Mesendoderm (in vitro differentiated cells): ENCODE measurements around the gene MMP25.

Experiments
- DNase-seq: peaks from one replicate; pipeline ENCODE4 v3.0.0; 2013
- H2AK5ac ChIP-seq: 2 replicates; pipeline ENCODE4 v1.6.1; 2013; ENCODE audit warnings: low read length, inconsistent platforms
- H2BK120ac ChIP-seq: 2 replicates; pipeline ENCODE4 v1.6.1; 2013; ENCODE audit warnings: low read depth, mild to moderate bottlenecking, low read length, moderate library complexity, mixed read lengths
- H2BK15ac ChIP-seq: replicated peaks from 2 replicates; pipeline ENCODE4 v1.6.1; 2013; ENCODE audit warnings: low read depth, mild to moderate bottlenecking, moderate library complexity
- H2BK5ac ChIP-seq: 2 replicates; pipeline ENCODE4 v1.6.1; 2013; ENCODE audit warnings: low read length, inconsistent platforms
- H3K18ac ChIP-seq: 2 replicates; pipeline ENCODE4 v1.6.1; 2013; ENCODE audit warnings: mild to moderate bottlenecking, low read length, mixed read lengths
- H3K23ac ChIP-seq: one replicate; pipeline ENCODE4 v1.6.1; 2013; ENCODE audit warnings: low read length
- H3K27ac ChIP-seq: 2 replicates; pipeline ENCODE4 v1.5.1; 2013; ENCODE audit warnings: low read depth, mild to moderate bottlenecking, inconsistent platforms, low read length, moderate library complexity
- H3K27me3 ChIP-seq: 2 replicates; pipeline ENCODE4 v1.6.1; 2013; ENCODE audit warnings: low read length, control low read depth, mild to moderate bottlenecking, inconsistent platforms; ENCODE audit not compliant: insufficient read depth, poor library complexity
- H3K36me3 ChIP-seq: 2 replicates; pipeline ENCODE4 v1.6.1; 2013; ENCODE audit warnings: low read length, inconsistent platforms; ENCODE audit not compliant: control insufficient read depth, insufficient read depth
- H3K4ac ChIP-seq: one replicate; pipeline ENCODE4 v1.6.1; 2013; ENCODE audit warnings: low read depth, mild to moderate bottlenecking, low read length, moderate library complexity
- H3K4me1 ChIP-seq: 2 replicates; pipeline ENCODE4 v1.6.1; 2013; ENCODE audit warnings: low read depth, low read length, inconsistent platforms; ENCODE audit not compliant: control insufficient read depth
- H3K4me2 ChIP-seq: 2 replicates; pipeline ENCODE4 v1.6.1; 2013; ENCODE audit warnings: low read length
- H3K4me3 ChIP-seq: 2 replicates; pipeline ENCODE4 v1.5.1; 2013; ENCODE audit warnings: mild to moderate bottlenecking, low read length
- H3K56ac ChIP-seq: one replicate; pipeline ENCODE4 v1.6.1; 2013; ENCODE audit warnings: low read length
- H3K79me1 ChIP-seq: 2 replicates; pipeline ENCODE4 v1.6.1; 2013; ENCODE audit warnings: low read length, inconsistent platforms
- H3K79me2 ChIP-seq: 2 replicates; pipeline ENCODE4 v1.6.1; 2013; ENCODE audit warnings: mild to moderate bottlenecking, low read length; ENCODE audit not compliant: control insufficient read depth, insufficient read depth
- H3K9ac ChIP-seq: 2 replicates; pipeline ENCODE4 v1.6.1; 2013; ENCODE audit warnings: low read length, inconsistent platforms
- H4K5ac ChIP-seq: one replicate; pipeline ENCODE4 v1.6.1; 2013; ENCODE audit warnings: low read length
- H4K8ac ChIP-seq: one replicate; pipeline ENCODE4 v1.6.1; 2013; ENCODE audit warnings: low read depth, mild to moderate bottlenecking, control low read depth, low read length, moderate library complexity
- WGBS: extraction: QIAGEN DNeasy Blood & Tissue Kit; methylation state at CpG from one replicate; pipeline ENCODE4 v1.1.7; 2013; ENCODE audit warnings: low lambda C conversion rate, missing lambda C conversion rate; ENCODE audit not compliant: insufficient coverage; ENCODE audit errors: extremely low coverage; 5-methylcytosine and 5-hydroxymethylcytosine counted together

MMP25 gene

GRCh38 chr16:3092501-3092941, 46.2 kb downstream of the MMP25 start:
- DNase-seq = no peak
- Histone ChIP-seq H3K23ac (no peak overlapping the region), H3K27ac (no peak overlapping the region), H3K56ac (no peak overlapping the region), H3K18ac (no peak overlapping the region), H2BK5ac (no peak overlapping the region), H3K4me1 (peaks cover 4% of the 10 kb centered on the region), H4K8ac (no peak overlapping the region), H3K4me2 (no peak overlapping the region), H3K4me3 (no peak overlapping the region), H3K9ac (no peak overlapping the region), H4K5ac (no peak overlapping the region), H3K36me3 (peaks cover 13% of the 10 kb centered on the region), H2BK15ac (no peak overlapping the region), H2AK5ac (no peak overlapping the region), H3K4ac (no peak overlapping the region), H3K79me2 (peaks cover 21% of the 10 kb centered on the region), H3K79me1 (peaks cover 4% of the 10 kb centered on the region), H2BK120ac (no peak overlapping the region), H3K27me3 (no peaks in the 10 kb centered on the region)
- no CpG with 5 or more reads among the region's 20 CpGs for WGBS

GRCh38 chr16:3094289-3095027, 48.1 kb downstream of the MMP25 start:
- no peak overlapping the region for H3K4ac ChIP-seq
- WGBS = no CpG with 5 or more reads among the region's 22 CpGs
- H2AK5ac ChIP-seq = no peak overlapping the region
- H4K8ac ChIP-seq = no peak overlapping the region
- no peak overlapping the region for H4K5ac ChIP-seq
- no peak overlapping the region for H3K4me2 ChIP-seq
- peak; percentile 79 for DNase-seq
- H3K9ac ChIP-seq = no peak overlapping the region
- no peak overlapping the region for H3K23ac ChIP-seq
- H3K27ac ChIP-seq = no peak overlapping the region
- H3K27me3 ChIP-seq = no peaks in the 10 kb centered on the region
- H3K56ac ChIP-seq = no peak overlapping the region
- H3K4me3 ChIP-seq = no peak overlapping the region
- H3K79me2 ChIP-seq = peaks cover 34% of the 10 kb centered on the region
- no peak overlapping the region for H2BK120ac ChIP-seq
- no peak overlapping the region for H2BK15ac ChIP-seq
- peaks cover 6% of the 10 kb centered on the region for H3K36me3 ChIP-seq
- no peak overlapping the region for H2BK5ac ChIP-seq
- peaks cover 7% of the 10 kb centered on the region for H3K79me1 ChIP-seq
- no peak overlapping the region for H3K18ac ChIP-seq
- peaks cover 8% of the 10 kb centered on the region for H3K4me1 ChIP-seq

GRCh38 chr16:3095869-3096268, 49.5 kb downstream of the MMP25 start:
- Histone ChIP-seq H3K4me2 (no peak overlapping the region), H3K9ac (no peak overlapping the region), H3K23ac (no peak overlapping the region), H2BK5ac (no peak overlapping the region), H3K4me1 (peaks cover 12% of the 10 kb centered on the region), H3K4ac (no peak overlapping the region), H3K4me3 (no peak overlapping the region), H3K56ac (no peak overlapping the region), H3K18ac (no peak overlapping the region), H2BK15ac (no peak overlapping the region), H4K8ac (no peak overlapping the region), H4K5ac (no peak overlapping the region), H3K27ac (no peak overlapping the region), H3K27me3 (no peaks in the 10 kb centered on the region), H2AK5ac (no peak overlapping the region), H3K79me2 (peaks cover 34% of the 10 kb centered on the region), H3K79me1 (peaks cover 7% of the 10 kb centered on the region), H2BK120ac (no peak overlapping the region), H3K36me3 (no peaks in the 10 kb centered on the region)
- WGBS = no CpG with 5 or more reads among the region's 4 CpGs
- peak; percentile 46 for DNase-seq

DNA sequence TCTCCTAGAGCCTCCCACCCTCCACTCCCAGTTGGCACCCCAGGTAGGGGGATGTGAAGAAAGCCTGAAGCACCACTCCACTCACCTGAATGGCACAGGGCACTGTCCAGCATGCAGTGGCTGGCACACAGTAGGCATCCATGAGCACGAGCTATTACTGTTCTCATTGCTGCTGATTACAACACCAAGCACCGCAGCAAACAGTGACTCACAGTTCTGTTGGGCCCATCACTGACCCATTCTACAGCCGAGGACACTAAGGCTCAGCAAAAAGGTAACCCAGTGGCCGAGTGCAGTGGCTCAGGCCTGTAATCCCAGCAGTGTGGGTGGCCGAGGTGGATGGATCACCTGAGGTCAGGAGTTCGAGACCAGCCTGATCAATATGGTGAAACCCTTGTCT, 50.0 kb downstream of the MMP25 start:
- Histone ChIP-seq H3K18ac (no peak overlapping the region), H2BK15ac (no peak overlapping the region)
- no CpG with 5 or more reads among the region's 6 CpGs for WGBS

GRCh38 chr16:3097266-3097665, 50.9 kb downstream of the MMP25 start:
- H3K4ac ChIP-seq = no peak overlapping the region
- peak overlapping the region; percentile 96 for H3K4me2 ChIP-seq
- H3K18ac ChIP-seq = peak overlapping the region; percentile 12
- peaks cover 34% of the 10 kb centered on the region for H3K79me2 ChIP-seq
- peak overlapping the region; percentile 39 for H3K23ac ChIP-seq
- H3K79me1 ChIP-seq = peaks cover 7% of the 10 kb centered on the region
- H3K27ac ChIP-seq = no peak overlapping the region
- H3K9ac ChIP-seq = peak overlapping the region; percentile 96
- no peak overlapping the region for H2BK120ac ChIP-seq
- H3K56ac ChIP-seq = peak overlapping the region; percentile 95
- H4K5ac ChIP-seq = no peak overlapping the region
- no peak overlapping the region for H4K8ac ChIP-seq
- H3K4me3 ChIP-seq = peak overlapping the region; percentile 49
- no CpG with 5 or more reads among the region's 8 CpGs for WGBS
- peak overlapping the region; percentile 90 for H2AK5ac ChIP-seq
- H2BK5ac ChIP-seq = peak overlapping the region; percentile 82
- DNase-seq = peak; percentile 36
- no peaks in the 10 kb centered on the region for H3K27me3 ChIP-seq
- H3K36me3 ChIP-seq = no peaks in the 10 kb centered on the region
- H3K4me1 ChIP-seq = peaks cover 12% of the 10 kb centered on the region
- no peak overlapping the region for H2BK15ac ChIP-seq

More for the DNA sequence above, 50.0 kb downstream of the MMP25 start:
- no peak overlapping the region for H3K4me2 ChIP-seq
- peaks cover 12% of the 10 kb centered on the region for H3K4me1 ChIP-seq
- no peak overlapping the region for H3K23ac ChIP-seq
- no peaks in the 10 kb centered on the region for H3K36me3 ChIP-seq
- peak; percentile 7 for DNase-seq
- peaks cover 34% of the 10 kb centered on the region for H3K79me2 ChIP-seq
- H3K27ac ChIP-seq = no peak overlapping the region
- peaks cover 7% of the 10 kb centered on the region for H3K79me1 ChIP-seq
- peak overlapping the region; percentile 2 for H3K56ac ChIP-seq
- H4K5ac ChIP-seq = no peak overlapping the region
- no peak overlapping the region for H2AK5ac ChIP-seq
- H3K27me3 ChIP-seq = no peaks in the 10 kb centered on the region
- H3K4me3 ChIP-seq = no peak overlapping the region
- peak overlapping the region; percentile 30 for H3K9ac ChIP-seq
- no peak overlapping the region for H2BK5ac ChIP-seq
- H2BK120ac ChIP-seq = no peak overlapping the region
- no peak overlapping the region for H3K4ac ChIP-seq
- no peak overlapping the region for H4K8ac ChIP-seq
